ENCODE results near the gene RERE.

- TF ChIP-seq CTCF (conservative IDR thresholded peaks at IDR 0.05 in 1 of 2, IDR thresholded peaks at IDR 0.05 in 1 of 2; ENCODE audit: extremely low read depth in 1 of 2, insufficient read depth in 1 of 2, low read depth in 1 of 2, low read length in 2 of 2): no peak
- TF ChIP-seq EZH2 (IDR thresholded peaks at IDR 0.05; ENCODE audit: borderline replicate concordance, low read length): no peak
Measured at GRCh38 chr1:8583031-8583430, 234.4 kb downstream of the RERE start.
